GM19193 (cell line): ENCODE data around the gene RHO.

Experiments used
- POLR2A ChIP-seq: IDR thresholded peaks from 4 replicates; pipeline ENCODE4 v1.6.1; 2011; ENCODE audit not compliant: insufficient read depth, insufficient read length; ENCODE audit errors: extremely low read depth

Gene RHO

DNA sequence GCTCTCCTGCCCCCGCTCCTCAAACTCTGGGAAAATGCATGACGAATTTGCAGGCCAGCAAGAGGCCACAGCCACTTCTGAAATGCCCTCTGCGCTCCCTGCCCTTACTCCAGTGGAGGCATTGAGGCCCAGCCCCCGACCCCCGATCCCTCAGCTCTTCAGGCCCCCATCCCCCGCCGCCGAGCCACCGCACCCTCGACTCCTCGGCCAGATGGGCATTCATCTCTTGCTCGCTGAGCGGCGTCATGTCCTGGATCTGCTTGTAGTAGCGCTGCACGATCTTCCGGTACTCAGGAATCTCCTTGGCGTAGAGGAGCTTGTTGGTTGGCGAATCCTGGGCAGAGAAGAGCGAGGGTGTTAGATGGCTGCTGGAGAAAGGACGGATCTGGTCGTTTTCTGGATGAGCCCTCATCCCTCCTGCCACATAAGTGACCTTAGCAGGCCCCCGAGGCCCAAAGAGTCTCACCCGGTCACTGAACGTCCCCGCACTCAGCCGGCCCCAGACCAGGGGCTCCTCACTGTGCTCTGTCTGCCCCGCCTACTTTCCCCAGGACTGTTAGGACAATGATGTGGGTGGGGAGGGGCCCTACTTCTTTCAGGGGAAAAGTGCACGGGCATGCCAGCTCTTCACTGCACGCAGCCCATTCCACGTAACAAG lies 28.6 kb downstream of the RHO start:
- no peak for TF ChIP-seq POLR2A

DNA sequence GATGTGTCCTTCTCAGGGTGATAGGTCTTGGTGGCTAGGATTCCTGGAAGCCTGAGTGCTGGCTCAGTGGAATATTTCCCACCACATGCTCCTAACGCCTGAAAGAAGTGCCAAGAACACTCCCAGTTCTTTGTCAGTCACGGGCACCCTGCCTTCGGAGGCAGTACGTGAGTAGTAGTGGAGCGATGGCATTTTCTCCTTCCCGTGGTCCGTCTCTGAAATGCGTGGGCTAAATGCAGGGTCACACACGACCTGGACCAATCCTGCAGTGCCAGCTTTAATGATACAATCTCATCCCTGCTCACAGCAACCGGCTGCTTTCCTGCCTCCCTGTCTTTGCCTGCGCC lies 29.1 kb downstream of the RHO start:
- TF ChIP-seq POLR2A, result no peak

DNA sequence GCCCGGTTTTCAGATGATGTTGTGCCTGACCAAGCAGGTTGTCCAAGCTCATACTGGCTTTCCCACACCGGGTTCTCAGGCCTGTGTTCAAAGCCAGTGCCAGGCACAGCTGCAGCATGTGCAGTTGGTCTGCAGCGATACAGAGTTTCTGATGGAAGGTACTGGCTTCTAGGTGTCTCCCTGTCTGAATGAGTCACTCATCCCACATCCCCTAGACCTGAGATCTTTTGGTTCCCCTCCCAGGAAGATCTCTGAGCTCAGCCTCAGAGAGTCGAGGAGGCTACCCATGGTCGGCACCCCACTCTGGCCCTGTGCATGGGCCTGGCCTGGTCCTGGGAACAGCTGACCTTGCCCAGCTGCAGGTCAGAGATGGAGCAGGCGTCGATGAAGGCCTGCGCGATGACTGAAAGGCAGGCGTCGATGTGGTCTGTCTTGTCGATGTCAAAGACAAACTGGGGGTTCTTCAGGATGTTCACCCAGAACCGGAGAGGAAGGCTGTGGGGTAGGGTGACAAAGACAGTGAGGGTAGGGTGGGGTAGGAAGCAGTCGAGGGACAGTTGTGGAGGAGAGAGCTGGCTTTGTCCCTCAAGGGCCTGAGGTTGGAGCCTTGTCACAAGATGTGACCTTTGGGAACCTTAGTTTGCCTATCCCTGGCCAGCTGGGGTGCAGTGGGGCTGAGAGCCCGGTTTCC lies 29.8 kb downstream of the RHO start:
- TF ChIP-seq POLR2A, result no peak

DNA sequence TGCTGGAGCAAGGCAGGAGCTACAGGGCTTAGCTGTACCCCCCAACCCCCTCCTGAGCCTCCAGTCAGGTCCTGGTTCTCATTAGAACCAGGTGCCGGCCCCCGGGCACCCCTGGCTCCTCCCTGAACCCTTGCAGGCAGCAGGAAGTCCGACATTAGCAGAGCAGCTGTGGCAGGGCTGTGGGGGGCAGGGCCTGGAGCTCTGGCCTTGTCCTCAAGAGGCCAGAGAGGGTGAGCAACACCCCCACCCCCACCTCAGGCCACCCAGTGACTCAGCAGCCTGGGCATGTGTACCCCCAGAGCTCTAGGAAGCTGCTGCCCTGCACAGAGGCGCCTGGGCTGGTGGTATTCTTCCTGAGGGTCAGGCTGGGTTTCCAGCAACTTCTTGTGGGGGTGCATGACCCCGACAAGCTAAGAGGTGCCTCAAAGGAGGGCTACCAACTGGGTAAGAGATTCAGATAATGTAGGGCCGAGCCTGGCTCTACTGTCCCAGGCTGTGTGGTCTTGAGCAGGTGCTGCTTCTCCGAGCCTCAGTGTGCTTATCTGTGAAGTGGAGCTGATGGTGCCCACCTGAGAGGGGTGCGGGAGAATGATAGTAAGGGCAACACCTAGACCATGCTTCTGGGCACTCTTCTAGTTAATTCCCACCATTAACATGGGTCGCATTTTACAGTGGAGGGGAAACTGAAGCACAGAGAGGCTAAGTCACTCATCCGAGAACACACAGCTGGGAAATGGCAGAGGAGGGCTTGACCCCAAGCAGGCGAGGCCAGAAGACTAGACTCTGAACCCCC lies 30.5 kb downstream of the RHO start:
- no peak for TF ChIP-seq POLR2A

DNA sequence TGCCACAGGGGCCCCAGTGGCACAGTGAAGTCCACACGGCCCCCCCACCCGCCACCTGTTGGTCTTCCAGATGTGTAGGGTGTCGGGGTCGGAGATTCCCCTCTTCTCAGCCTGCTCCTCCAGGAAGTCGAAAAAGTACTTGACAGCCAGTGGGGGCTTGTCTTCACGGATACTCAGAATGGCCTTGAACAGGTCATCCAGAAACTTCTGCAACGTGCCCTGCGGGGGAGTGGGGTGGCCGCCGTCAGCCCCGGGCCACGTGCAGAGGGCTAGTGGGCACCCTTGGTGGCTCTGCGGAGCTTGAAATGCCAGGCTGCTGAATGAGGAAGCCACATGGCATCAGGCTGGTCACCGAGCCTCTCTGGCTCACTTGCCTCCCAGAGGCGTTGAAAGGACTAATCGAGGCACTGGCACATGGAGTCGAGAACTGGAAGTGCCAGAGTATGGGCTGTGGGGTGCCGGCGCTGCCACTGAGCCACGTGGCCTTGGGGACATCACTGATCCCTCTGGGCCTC lies 31.2 kb downstream of the RHO start:
- TF ChIP-seq POLR2A, result no peak

DNA sequence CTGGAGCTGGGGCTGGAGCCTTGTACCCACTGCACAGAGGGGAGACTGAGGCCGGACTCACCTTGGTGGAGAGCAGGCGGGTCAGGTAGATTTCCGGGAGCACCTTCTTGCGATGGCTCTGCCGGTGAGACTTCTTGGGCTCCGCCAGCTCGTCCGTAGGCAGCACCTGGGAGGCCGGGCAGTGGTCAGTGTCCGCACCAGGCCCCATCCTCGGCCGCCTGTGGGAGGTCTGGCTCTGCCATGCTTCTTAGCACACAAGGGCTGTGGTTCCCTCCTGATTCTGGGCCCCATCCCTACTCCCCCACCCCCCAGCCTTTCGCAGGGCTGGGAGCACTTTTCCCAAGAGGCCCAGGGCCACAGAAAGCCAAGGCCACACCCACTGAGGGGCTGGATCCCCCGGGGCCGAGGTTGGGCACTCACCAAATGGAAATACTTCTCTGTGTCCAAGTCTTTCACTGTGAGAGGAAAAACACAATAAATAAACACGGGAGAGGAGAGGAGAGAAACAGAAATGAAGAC lies 31.9 kb downstream of the RHO start:
- no peak for TF ChIP-seq POLR2A

DNA sequence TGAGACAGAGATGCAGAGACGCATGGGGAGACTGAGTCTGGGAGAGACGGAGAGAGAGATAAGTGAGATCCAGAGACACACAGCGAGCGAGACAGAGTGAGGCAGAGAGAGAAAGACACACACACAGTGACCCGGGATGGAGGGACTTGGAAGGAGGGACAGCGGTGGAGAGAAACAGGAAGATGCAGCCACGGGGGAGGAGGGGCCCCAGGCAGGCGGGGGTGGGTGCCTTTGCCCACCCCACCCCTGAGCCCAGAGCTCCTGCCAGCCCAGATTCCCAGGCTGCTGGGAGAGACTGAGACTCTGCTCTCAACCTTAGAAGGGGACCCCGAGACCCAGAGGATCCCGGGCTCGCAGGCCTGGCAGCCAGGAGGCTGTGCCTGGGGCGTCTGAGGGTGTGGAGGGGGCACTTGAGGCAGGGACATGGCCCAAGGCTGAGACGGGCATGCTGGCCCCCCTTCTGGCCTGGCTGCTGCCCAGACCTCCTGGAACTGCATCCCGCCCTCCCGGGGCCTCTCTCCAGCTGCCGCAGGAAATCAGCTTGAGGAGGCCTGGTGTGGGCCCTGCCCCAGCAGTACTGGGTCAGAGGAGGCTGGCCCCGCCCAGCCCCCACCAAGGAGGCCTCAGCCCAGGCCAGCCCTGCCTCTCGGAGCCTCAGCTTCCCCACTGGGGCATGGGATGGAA lies 32.6 kb downstream of the RHO start:
- TF ChIP-seq POLR2A, result no peak

DNA sequence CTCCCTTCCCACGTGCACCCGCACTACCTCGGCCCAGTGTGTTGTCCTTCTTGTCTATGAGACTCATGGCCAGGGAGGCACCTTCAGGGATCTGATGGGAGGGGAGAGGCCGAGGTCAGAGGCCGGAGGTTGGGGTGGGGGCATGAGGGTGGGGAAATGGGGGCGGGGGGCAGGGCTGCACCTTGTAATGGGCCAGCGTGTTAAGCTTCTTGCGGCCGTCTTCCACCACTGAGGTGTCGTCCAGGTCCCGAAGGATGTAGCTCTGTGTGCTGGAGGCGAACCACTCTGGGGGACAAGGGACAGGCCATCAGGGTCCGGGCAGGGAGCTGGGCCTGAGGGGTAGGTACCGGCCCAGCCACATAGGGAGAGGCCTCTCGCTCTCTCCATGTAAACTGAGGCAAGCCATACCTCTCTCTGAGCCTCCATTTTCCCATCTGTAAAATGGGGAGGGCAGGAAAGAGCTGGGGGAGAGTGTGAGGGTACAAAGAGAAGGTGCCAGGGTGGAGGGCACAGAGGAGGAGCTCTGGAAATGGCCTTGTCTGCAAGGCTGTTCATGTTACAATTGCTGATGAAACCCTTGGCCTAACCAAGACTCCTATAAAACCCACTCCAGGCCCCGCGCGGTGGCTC lies 33.3 kb downstream of the RHO start:
- no peak for TF ChIP-seq POLR2A

DNA sequence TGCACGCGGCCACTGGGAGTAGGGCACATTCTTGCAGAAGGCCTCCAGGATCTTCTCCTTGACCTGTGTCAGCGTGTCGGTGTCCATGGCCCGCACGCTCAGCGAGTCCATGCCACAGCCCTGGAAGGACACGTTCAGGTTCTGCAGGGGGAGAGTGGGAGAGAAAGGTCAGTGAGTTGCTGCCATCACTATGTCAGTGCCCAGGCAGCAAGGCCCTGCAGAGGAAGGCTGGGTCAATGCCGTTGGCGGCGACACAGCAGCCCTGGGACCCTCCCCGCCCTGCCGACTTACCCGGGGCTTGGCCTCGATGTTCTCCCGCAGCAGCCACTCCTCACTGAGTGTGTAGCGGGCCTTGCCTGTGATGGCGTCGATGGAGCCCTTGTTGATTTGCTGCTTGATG lies 34.4 kb downstream of the RHO start:
- no peak for TF ChIP-seq POLR2A

DNA sequence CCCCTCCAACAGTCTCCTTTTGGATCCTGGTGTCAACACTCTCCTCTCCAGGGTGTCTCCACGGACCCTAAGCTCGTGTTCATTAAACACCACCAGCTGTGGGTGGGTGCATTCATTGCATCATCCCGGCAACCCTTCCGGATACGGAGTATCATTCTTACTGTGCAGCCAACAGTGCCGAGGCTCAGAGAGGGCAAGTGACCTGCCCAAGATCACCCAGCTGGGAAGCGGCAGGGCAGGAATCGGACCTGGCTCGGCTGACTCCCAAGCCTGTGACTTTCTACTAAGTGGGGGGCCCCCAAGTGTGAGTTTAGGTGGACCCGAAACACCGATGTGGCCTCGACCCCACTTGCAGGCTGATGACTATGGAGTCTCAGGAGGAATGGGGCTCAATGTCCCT lies 34.9 kb downstream of the RHO start:
- no peak for TF ChIP-seq POLR2A

DNA sequence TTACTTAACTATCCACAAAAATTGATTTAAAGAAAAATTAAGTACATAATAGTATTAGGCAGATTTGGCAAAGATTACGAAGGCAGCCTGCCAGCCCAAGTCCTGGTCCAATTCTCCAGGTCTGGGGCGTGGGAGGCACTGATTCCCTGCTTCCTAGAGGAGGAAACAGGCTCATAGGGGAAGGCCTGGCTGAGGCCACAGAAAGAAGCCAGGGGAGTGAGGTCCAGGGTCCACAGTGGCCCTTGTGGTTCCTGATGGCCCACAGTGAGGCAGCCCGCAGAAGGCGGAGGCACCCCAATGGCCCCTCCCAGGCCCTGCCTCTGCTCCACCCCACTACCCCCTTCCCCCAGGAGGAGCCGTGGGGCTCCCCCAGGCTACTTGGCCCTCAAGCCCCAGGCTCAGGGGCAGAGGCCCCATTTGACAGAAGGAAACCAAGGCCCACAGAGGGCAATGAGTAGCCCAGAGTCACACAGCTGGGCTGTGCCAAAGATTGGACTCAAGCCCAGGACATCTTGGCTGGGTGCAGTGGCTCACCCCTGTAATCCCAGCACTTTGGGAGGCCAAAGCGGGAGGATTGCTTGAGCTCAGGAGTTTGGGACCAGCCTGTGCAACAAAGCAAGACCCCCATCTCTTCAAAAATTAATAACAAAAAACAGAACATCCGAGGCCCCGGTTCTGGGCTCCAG lies 35.6 kb downstream of the RHO start:
- no peak for TF ChIP-seq POLR2A

DNA sequence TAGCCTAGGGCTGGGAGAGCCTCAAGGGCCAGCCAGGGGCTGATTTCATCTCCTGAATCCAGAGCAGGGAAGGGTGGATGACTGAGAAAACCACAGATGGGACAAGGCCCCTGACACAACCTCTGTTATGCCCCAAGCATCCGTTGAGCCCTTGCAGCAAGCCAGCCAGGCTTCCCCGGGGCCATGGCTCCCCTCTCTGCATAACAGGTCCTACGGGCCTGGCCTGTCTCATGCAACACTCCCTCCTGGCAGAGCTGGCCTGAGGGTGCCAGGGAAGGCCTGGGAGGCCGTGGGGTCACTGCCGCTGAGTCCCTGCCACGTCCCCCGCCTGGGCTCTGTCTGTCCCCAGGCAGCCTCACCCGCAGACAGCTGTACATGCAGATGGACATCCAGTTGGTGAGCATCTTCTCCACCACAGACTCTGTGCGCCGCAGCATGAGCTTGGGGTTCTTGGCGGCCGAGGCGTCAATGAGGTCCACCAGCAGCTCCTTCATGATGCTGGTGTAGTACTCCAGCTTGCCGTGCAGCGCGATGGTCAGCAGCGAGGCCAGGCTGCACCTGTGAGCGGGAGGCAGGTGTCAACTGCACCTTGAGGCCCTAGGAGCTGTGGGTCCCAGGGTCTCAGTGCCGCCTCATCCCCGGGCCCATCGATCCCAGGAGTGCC lies 36.7 kb downstream of the RHO start:
- no peak for TF ChIP-seq POLR2A

DNA sequence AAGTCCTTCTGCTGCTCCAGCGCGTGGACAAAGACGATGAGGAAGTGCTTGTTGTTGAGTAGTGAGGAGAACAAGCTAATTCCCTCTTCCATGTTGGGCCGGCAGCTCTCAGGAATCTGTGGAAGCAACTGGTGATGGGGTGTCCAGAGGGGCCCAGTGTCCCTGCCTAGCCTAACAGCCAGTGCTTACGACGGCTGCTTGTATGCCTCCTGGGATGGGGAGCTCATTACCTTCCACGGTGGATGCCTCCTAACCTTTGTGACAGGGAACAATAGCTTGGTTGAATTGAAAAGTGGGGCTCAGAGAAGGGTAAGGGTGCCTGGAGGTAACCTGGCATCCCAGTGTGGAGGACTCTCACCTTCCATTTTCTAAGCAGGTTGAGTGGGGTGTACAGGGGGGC lies 37.5 kb downstream of the RHO start:
- TF ChIP-seq POLR2A, result no peak
